Sigmoid colon (tissue), 7 donors: ENCODE data around the gene LGSN. TPM values are rescaled to one million over a fixed set of nuclear protein-coding genes. Genes with fewer than 3 reads are reported as not detected.
"Not testable (repeated sequence)": the region's sequence is repeated elsewhere in the genome, so short reads cannot be mapped to it uniquely, and the experiment has no call there.

Source experiments
- DNase-seq: peaks from one replicate; pipeline ENCODE4 v3.0.0-alpha.2; 2019
- H3K27ac ChIP-seq, 4 donors: fragments of 200-600 bp; sonication (generic); one replicate each; pipeline ENCODE4 v1.5.1; 2016 to 2019; ENCODE audit warnings: mild to moderate bottlenecking in 1 of 4
- H3K27me3 ChIP-seq, 3 donors: fragments of 200-600 bp; sonication (generic); one replicate each; pipeline ENCODE4 v1.5.1; 2019; ENCODE audit warnings: mild to moderate bottlenecking in 1 of 3
- H3K36me3 ChIP-seq, 4 donors: fragments of 200-600 bp; sonication (generic); one replicate each; pipeline ENCODE4 v1.5.1; 2016 to 2019
- H3K4me1 ChIP-seq, 4 donors: fragments of 200-600 bp; sonication (generic); one replicate each; pipeline ENCODE4 v1.5.1; 2017 to 2019
- H3K4me3 ChIP-seq, 4 donors: fragments of 200-600 bp; sonication (generic); one replicate each; pipeline ENCODE4 v1.5.1; 2017 to 2019; ENCODE audit warnings: mild to moderate bottlenecking in 2 of 4, moderate library complexity in 1 of 4
- H3K9me3 ChIP-seq, 4 donors: fragments of 200-600 bp in 3 of 4; sonication (generic) in 3 of 4; one replicate each; pipeline versions ENCODE4 v1.5.1 to v1.6.1; 2013 to 2019
- CTCF ChIP-seq, 4 experiments: fragments of 450-650 bp in 3 of 4; fragments of 200-600 bp in 1 of 4; IDR thresholded peaks; one replicate each; pipeline ENCODE4 v1.5.1; 2016 to 2019; ENCODE audit warnings: antibody characterized with exemption in 4 of 4, mild to moderate bottlenecking in 3 of 4, moderate library complexity in 2 of 4
- EP300 ChIP-seq, 4 donors: sonication (generic); formaldehyde crosslinking; IDR thresholded peaks; one replicate each; pipeline ENCODE4 v1.6.1; 2017; ENCODE audit warnings: antibody characterized with exemption in 4 of 4
- POLR2A ChIP-seq, 2 donors: fragments of 450-650 bp; IDR thresholded peaks; one replicate each; pipeline ENCODE4 v1.6.1; 2016; ENCODE audit warnings: antibody characterized with exemption in 2 of 2, mild to moderate bottlenecking in 2 of 2, moderate library complexity in 2 of 2
- POLR2AphosphoS5 ChIP-seq, 4 donors: sonication (generic); formaldehyde crosslinking; IDR thresholded peaks; one replicate each; pipeline ENCODE4 v1.6.1; 2017; ENCODE audit warnings: antibody characterized with exemption in 4 of 4
- WGBS, 2 donors: extraction: QIAGEN DNeasy Blood & Tissue Kit; methylation state at CpG; one replicate each; pipeline ENCODE4 v1.1.7; 2013; 5-methylcytosine and 5-hydroxymethylcytosine counted together
- intact Hi-C: fragments of 100-400 bp; cut with DNase I; formaldehyde crosslinking; loops from one replicate; pipeline ENCODE4 v1.15.1; 2023
- polyA plus RNA-seq, 3 donors: library from polyadenylated mRNA; stranded (reverse); fragments of 200-250 nt; gene quantifications; one replicate each; pipeline ENCODE4 v1.2.3, GENCODE V29; 2013
- total RNA-seq, 4 donors: library from RNA; depleted of rRNA; stranded (reverse); fragments of >200 nt; gene quantifications; one replicate each; pipeline ENCODE4 v1.1.0, GENCODE V29; 2016
- donor health status: healthy with polysubstance abuse.
- donor health status: Bipolar disorder and iron deficiency.
- donor health status: healthy.

LGSN gene
- total and polyA plus RNA-seq, 7 donors = 0.12 TPM; not detected in 6

- WGBS, 2 donors = 37 to 77% methylated on average over 3 of the region's 3 CpGs
- intact Hi-C loops = no loop called here
Measured at GRCh38 chr6:63348836-63349235, 29.1 kb upstream of the LGSN start.

GRCh38 chr6:63347599-63347998 is 27.8 kb upstream of the LGSN start:
- intact Hi-C loops = no loop called here
- DNase-seq = no peak

More at GRCh38 chr6:63348836-63349235, 29.1 kb upstream of the LGSN start:
- no peaks in the 10 kb centered on the region for H3K9me3 ChIP-seq
- no peak for TF ChIP-seq POLR2A (IDR thresholded peaks at IDR 0.05)
- TF ChIP-seq POLR2AphosphoS5 (IDR thresholded peaks at IDR 0.05) = no peak
- no peak for TF ChIP-seq CTCF (IDR thresholded peaks at IDR 0.05)
- no peak for TF ChIP-seq EP300 (IDR thresholded peaks at IDR 0.05)
- no peaks in the 10 kb centered on the region for H3K36me3 ChIP-seq
- H3K4me1 ChIP-seq = peaks cover 0 to 4% (median 0%) of the 10 kb centered on the region in 4 donors
- H3K27ac ChIP-seq = no peak overlapping the region
- no peak for DNase-seq
- no peak overlapping the region for H3K4me3 ChIP-seq
- H3K27me3 ChIP-seq = no peaks in the 10 kb centered on the region

GRCh38 chr6:63346217-63346835 is 26.5 kb upstream of the LGSN start:
- H3K27me3 ChIP-seq = no peaks in the 10 kb centered on the region
- intact Hi-C loops = no loop called here
- H3K4me3 ChIP-seq = no peak overlapping the region
- DNase-seq = no peak
- no peaks in the 10 kb centered on the region for H3K36me3 ChIP-seq
- TF ChIP-seq EP300 (IDR thresholded peaks at IDR 0.05) (no peak), POLR2AphosphoS5 (IDR thresholded peaks at IDR 0.05) (no peak), POLR2A (IDR thresholded peaks at IDR 0.05) (no peak), CTCF (IDR thresholded peaks at IDR 0.05) (no peak)
- WGBS, 2 donors = 68 to 85% methylated on average over 7 of the region's 7 CpGs
- no peak overlapping the region for H3K27ac ChIP-seq
- no peaks in the 10 kb centered on the region for H3K9me3 ChIP-seq
- no peaks in the 10 kb centered on the region for H3K4me1 ChIP-seq

More at GRCh38 chr6:63347599-63347998, 27.8 kb upstream of the LGSN start:
- WGBS, 2 donors = 88 to 89% methylated on average over 2 of the region's 2 CpGs
- no peaks in the 10 kb centered on the region for H3K36me3 ChIP-seq
- H3K27ac ChIP-seq = no peak overlapping the region
- H3K4me3 ChIP-seq = no peak overlapping the region
- no peaks in the 10 kb centered on the region for H3K9me3 ChIP-seq
- no peaks in the 10 kb centered on the region for H3K4me1 ChIP-seq
- H3K27me3 ChIP-seq = no peaks in the 10 kb centered on the region
- TF ChIP-seq POLR2A (IDR thresholded peaks at IDR 0.05) (no peak), POLR2AphosphoS5 (IDR thresholded peaks at IDR 0.05) (no peak), EP300 (IDR thresholded peaks at IDR 0.05) (no peak), CTCF (IDR thresholded peaks at IDR 0.05) (no peak)

GRCh38 chr6:63340351-63340750 is 20.6 kb upstream of the LGSN start:
- Histone ChIP-seq H3K27ac (no peak overlapping the region), H3K27me3 (no peaks in the 10 kb centered on the region), H3K36me3 (no peaks in the 10 kb centered on the region), H3K4me1 (no peaks in the 10 kb centered on the region), H3K4me3 (no peak overlapping the region), H3K9me3 (peaks cover 0 to 9% (median 0%) of the 10 kb centered on the region in 4 donors)
- DNase-seq = no peak
- TF ChIP-seq POLR2AphosphoS5 (IDR thresholded peaks at IDR 0.05) = no peak
- TF ChIP-seq EP300 (IDR thresholded peaks at IDR 0.05) = no peak
- no peak for TF ChIP-seq POLR2A (IDR thresholded peaks at IDR 0.05)
- TF ChIP-seq CTCF (IDR thresholded peaks at IDR 0.05) = no peak
- intact Hi-C loops = no loop called here

GRCh38 chr6:63334652-63335051 is 14.9 kb upstream of the LGSN start:
- DNase-seq, H3K4me3 ChIP-seq, H3K27ac ChIP-seq, H3K4me1 ChIP-seq, H3K27me3 ChIP-seq, intact Hi-C loops, H3K36me3 ChIP-seq, H3K9me3 ChIP-seq: not testable (repeated sequence)
- 88 to 94% methylated on average over 2 of the region's 2 CpGs for WGBS, 2 donors
